Left renal pelvis (tissue), 4 donors: ENCODE data around the gene RNU6-8. TPM values are rescaled to one million over a fixed set of nuclear protein-coding genes. Genes with fewer than 3 reads are reported as not detected.

Experiments used
- DNase-seq, 4 donors: peaks; one replicate each; pipeline ENCODE4 v3.0.0-alpha.2; 2013; ENCODE audit warnings: low read depth in 4 of 4, low spot score in 3 of 4
- polyA plus RNA-seq, 4 donors: library from polyadenylated mRNA; unstranded; fragments of 120-200 nt; gene quantifications; one replicate each; pipeline ENCODE4 v1.2.1, GENCODE V29; 2013; ENCODE audit not compliant: insufficient read length in 4 of 4

The RNU6-8 gene
- polyA plus RNA-seq, 4 donors = not detected

DNA sequence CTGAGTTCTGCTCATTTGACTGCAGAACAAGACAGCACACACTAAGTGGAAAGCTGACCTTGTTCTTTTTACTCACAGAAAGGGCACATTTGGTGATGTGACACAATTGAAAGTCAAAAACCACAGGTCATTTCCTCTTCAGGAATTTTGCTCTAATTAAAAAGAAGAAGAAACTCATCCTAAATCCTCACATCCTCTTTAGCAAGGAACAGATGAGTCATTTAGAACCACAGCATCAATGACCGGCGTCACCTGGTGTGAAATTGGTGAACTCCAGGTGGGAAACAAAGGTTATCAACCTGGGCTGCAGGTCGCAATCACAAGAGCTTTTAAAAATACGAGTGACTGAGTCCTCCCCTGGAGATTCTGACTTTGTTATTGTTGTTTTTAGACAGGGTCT is 2.9 kb upstream of the RNU6-8 start:
- DNase-seq = no peak

DNA sequence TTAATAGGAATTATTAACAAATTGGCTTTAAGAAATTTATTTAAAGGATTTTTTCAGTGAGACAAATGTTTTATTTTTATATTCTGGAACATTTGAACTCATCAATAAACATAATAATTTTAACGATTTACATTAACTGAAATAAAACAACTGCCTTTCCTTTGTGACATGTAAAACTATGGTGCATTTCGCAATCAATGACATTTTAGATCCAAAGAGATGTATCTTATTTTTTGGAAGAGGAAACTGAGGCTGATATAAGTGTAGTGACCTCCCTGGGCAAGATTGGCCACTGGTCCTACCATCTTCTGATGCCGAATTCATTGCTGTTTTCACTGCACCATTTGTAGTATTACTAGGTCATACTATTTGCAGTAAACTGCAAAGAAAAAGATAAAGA is 2.5 kb upstream of the RNU6-8 start:
- no peak for DNase-seq

DNA sequence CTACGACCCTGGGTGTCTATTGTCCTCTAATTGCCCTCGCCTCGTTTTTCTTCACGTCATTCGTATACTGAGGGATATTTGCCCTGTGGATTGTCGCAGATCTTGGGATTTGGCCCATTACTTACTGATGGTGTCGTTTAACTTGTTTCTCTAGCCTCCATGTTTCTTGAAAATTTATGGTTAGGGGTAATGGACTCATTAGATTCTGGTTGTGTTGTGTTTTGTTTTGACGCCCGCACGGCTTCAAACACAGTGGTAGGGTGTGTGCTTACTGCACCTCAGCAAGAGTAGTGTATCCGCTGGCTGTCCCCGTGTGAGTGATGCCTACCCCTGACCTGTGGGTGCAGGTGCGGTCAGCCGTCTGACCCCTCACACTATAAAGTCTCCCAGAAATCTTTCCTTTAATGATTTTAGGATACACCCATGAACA is 874 bp upstream of the RNU6-8 start:
- DNase-seq = peak in 3 of 4 donors; percentile 14 to 22 (median 21)

DNA sequence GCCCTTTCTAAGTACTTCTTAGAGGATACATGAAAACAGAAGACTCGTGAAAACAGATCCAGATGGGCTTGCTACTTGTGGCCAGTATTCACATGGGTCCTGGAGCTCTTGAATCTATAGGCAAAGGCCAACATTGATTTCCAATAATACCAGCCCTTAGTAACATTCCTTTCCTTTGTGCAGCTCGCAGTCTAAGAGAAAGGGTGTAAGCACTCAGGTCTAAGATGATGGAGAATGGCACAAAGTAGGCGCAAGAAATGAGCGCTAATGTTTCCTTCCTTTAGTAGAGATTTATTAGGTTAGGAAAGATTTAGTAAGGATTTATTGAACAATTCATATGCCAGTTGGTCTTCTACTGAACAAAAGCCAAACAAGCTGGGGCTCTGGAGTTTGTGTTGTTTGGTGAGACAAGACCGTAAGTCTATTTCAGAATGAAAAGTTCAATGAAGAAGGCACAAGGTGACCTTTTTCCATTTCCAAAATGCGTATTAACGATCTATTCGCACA is 525 bp downstream of the RNU6-8 start:
- peak in 3 of 4 donors; percentile 20 to 50 (median 28) for DNase-seq

DNA sequence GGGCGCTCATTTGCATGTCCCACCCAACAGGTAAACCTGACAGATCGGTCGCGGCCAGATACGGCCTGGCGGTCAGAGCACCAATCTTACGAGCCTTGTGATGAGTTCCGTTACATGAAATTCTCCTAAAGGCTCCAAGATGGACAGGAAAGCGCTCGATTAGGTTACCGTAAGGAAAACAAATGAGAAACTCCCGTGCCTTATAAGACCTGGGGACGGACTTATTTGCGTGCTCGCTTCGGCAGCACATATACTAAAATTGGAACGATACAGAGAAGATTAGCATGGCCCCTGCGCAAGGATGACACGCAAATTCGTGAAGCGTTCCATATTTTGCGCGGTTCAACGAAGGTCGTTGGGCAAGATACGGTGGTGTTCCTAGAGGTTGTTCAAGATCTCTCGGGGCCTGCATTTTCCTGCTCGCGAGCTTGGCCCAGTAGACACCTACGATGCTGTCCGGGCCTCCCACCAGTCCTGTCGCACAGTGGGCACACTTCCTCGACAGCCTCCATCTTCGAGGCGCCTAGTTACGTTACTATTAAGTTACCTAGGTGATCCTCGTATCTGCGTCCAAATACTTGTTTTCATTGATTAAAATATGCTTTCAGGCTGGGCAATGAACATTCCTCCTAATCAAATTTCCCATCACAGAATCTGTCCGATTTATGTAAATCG is 1.1 kb downstream of the RNU6-8 start, which contains the start of gene RNU6-7:
TSS of gene RNU6-7 (plus strand) at position 230 of the 675 bp plus-strand sequence.
- peak; percentile 33 to 70 (median 52) for DNase-seq

DNA sequence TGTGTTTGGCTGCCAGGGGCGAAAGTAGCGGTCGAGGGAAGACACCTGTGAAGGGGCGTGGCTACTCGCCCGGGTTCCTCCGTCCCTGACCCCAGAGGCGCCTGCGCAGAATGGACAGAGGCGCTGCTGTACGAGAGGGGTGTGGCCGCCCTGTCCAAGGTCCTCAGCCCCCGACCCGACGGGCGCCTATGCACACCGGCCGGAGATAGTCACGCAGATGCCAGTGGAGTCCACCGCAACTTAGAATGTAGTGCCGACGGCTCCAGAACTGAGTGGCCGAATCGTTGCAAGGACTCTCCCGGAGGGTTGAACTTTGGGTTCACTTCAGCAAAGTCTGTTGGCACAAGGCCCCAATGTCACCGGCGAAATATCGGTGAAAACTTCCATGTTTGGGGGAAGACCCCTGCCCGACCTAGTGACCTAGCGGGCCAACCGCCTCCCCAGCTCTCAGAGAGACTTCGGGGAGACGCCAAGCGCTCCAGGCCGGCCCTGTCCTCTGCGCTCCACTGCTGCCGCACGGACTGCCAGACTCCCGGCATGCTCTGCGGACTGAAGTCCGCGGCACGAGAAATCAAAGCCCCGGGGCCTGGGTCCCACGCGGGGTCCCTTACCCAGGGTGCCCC is 1.8 kb downstream of the RNU6-8 start:
- DNase-seq = peak; percentile 66 to 77 (median 70)

DNA sequence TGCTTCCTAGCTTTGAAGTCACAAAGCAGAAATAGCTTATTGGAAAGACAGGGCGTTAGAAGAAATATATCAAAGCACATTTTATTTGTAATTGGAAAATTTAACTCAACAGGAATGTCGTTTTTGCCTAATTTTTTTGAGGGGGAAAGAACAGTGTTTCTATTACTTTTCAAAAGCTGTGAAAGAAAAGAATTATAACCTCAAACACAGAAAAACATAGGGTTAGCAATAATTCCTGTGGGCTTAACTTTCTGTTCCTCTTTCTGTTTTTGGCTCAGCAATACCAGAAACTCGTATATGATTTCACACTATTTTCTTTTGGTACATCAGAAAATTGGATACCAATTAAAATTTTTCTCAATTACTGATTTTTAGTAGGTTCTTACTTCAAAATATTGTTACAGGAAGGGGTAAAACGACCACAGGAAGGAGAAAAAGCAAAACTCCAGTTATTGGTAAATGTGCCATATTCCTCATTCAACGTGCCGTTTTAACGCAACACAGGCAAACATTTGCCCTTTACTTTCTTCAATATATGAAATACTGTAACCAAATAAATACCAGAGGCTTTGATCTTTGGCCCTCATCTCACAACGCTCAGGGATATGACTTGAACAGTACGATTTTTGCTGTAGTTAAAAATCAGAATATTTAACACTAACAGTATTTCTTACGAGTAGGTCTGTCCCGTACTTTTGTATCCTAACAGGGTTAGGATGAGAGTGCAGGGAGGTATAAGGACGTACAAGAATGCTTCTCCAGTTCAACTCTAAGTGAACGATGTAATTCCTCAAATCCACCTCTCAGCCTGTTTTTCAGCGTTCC is 2.5 kb downstream of the RNU6-8 start:
- DNase-seq = no peak

DNA sequence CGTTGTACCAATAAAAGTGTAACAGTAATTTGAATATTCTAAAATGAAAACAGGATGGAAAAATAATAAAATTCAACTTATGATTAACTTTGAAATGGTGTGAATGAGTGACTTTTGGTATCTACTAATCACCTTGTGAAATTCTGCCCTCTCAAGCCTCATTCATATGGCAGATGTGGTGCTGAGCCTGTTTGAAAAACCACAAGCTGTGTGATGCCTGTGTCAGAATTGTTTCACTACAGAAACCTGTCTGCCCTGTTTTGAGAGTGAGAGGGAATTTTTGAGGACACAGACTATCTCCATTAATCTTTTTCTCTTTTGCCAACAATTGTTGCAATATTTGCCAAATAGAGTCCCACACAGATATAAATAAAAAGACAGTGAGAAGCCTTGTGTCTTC is 5.2 kb downstream of the RNU6-8 start:
- no peak for DNase-seq

DNA sequence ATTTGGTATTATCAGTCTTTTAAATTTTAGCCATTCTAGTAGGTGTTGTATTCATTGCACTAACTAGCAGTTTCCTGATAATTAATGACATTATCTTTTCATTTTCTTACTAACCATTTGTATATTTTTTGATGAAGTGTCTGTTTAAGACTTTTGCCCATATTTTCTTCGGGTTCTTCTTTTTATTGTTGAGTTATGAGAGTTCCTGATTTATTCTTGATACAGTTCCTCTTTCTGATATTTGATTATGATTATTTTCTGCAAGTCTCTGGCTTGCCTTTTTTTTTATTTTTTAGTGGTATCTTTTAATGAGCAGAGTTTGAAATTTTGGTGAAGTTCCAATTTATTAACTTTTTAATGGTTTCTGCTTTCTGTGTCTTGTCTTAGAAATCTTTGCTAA is 7.4 kb downstream of the RNU6-8 start:
- DNase-seq = no peak

DNA sequence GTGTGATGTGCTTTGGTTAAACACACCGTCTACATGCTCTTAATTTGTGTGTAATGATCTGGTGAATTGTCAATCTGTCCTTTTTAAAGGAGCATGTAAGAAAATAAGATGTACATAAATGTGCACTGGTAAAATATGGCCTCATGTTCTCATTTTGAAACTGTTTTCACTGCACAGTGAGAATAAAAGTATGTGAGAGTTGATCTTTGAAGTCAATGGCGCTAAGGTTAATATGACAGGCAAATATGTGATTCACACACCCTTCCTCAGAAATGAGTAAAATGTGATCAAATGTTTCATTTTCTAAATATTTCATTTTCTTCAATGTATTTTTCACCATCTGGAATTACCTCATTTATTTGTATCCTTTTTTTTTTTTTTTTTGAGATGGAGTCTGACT is 9.5 kb downstream of the RNU6-8 start:
- no peak for DNase-seq

DNA sequence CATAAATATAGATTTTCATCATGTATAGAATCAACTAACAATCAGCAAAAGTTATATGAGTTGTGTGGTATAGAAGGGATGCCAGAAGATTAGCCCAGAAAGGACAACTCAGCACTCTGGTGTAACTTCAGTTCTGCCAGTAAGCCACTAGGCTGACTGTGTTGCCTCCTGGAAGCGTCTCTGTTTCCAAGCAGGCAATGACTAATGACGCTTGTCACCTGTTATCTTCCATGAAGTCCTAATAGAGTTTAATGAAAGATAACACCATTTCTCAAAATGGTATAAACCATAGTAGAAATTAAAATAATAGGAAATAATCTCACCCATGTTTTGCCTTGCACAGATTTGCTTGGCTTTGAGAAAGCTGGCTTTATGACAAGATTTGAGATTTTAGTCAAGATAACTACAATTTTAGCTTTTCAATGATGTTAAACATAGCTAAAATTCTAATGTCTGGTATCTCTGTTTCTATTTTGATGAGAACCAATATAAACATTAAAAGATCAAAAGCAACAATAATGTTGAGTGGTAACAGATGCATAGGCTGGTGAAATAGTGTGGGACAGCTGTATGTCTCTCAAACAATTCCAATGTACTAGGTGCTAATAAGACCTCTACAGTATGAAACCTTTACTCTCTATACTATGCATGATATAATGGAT is 10.2 kb downstream of the RNU6-8 start:
- no peak for DNase-seq

DNA sequence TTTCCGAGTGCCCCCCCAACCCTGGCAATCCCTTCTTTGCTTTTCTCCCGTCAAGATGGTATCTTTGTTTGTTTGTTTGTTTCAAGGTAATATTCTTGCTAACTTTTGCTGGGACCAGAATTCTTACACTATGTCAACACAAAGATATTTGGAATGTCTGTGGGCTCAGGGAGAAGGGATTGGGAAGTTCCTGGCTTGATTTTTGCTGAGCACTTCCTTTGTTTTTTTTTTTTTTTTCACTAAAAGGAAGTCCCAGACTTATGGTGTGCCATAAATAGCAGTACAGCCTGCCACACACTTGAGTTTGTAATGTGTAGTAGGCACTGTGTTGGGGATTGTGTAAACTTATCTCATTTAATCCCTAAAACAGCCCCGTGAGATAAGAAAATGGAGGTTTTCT is 12.4 kb downstream of the RNU6-8 start:
- no peak for DNase-seq

DNA sequence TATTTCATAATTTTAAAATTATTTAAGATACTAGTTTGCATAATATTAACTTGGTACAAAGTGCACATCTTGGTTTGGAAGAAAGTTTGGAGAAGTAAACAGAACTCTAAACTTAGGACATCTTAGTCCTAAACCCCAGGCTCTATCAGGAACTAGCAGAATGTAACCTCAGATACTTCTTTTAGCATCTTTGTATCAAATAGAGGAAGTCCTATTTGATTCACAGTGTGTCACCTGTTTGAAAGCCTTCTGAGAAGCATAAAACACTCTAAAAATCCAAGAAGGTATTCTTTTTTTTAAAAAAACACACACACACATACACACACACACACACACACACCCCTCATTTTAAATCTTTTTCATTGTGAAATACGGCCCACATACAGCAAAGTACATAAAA is 13.3 kb downstream of the RNU6-8 start:
- DNase-seq = no peak

DNA sequence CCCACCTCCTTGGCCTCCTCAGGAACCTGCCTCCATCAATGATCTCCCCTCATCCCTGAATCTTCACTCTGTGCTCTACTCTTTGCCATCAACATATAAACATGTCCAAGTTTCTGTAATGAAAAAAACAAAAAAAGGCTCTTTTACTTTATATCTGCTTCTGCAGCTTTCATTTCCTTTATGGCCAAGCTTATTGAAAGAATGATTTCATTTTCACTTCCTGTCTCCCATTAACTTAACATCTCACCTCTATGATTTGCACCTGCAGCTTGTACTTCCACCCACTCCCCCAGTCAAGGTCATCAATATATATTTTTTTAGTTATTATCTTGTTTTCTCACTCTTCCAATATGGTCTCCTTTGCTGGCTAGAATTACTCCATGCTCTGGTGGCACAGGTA is 16.8 kb downstream of the RNU6-8 start:
- DNase-seq = no peak

DNA sequence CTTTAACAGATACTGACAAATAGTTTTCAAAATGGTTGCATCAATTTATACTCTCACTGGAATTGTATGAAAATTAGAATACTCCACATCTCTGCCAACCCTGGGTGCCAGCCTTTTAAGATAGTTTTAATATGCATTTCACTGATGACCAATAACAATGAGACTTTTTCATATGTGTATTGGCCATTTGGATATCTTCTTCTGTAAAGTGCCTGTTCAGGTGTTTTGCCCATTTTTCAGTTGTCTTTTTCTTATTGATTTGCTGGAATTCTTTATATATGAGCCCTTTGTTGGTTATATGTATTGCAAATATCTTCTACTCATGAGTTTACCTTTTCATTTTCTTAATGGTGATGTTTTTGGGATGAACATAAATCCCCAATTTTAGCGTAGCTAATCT is 18.0 kb downstream of the RNU6-8 start:
- no peak for DNase-seq

DNA sequence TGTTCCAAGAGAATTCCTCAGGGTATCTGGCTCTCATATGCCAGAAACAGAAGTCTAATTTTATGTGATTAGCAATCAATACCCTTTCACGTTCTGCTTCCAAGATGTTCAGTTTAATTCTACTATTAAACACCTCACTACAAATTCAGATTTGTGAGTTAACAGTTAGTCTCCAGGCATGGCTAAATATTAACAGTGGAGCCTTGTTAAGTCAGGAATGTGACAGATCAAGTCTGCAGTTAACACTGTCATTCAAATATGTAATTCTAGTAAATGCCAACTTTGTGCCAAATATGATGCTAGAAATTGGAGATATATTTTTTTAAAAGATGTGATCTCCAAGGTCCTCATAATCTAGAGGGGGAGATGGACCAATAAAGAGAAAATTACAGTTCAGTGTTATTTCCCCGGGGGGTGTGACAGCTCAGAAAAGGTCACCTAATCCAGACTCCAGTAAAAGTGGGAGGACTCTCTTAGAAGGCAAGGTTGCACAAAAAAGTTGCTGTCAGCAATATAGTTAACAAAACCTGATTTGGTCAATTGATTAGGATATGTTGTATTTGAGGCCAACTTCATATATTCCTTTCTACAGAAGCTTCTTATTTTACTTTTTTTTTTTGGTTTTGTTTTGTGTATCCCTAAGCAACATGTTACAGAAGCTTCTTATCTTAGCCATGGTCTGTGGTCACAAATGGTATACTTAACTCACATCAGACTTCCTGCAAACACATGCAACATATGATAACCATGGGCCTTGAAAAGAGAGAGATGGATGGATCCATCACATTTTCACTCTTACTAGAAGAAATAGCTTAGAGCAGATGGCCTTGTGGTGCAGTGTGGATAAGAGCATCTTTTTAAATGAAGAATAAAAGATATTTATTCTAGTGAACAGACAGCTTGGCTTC is 19.7 kb downstream of the RNU6-8 start:
- DNase-seq = peak in 1 of 4 donors; percentile 2

DNA sequence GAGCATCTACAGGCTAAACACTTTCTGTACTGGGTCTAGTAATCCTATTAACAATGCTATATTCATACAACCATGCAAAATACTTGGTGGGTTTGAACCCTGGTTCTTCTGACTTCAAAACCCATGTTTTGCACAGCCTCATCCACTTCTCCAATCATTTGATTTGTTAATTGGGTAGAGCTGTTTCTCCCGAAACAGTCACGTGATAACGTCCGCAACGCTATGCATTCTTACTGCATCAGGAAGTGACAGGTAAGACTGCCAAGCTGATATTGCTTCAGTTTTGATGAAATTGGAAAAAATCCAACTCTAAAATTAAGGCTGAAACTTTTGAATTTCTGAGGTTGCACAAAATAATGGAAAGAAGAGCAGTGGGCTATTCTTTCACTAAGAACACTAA is 31.6 kb downstream of the RNU6-8 start:
- DNase-seq = no peak

DNA sequence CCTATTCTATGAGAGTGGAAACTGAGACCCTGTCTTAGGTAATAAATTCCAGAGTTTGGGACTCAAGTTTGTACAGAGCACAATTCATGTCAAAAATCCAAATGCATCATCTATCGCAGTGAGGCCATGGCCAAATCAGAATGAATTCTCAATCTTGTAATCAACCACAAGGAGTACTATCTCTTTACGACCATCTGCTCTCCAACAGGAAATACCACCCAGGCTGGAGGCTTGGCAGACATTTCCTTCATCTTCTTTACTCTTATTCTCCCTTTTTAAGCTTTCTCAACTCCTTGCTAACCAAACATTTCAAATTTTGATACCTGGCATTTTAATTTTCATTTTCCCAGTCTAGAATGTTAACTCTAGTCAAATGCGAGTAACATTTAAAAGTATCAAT is 33.9 kb downstream of the RNU6-8 start:
- no peak for DNase-seq

DNA sequence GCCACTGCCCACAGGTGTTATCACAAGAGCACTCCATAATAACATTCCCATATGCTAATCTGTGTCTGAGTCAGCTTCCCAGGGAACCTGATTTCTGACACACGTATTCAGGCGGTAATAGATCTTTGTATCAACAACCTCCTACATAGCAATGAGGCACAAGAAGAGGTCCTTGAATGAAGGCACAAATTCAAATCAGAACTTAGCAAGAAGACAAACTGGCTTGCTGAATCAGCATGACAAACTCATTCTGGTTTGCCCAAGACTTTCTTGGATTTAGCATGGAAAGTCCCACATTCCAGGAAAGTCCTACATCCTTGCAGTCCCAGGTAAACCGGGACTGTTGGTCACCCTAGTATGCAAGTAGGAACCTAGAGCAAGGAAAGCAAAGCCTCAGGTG is 35.2 kb downstream of the RNU6-8 start:
- no peak for DNase-seq

DNA sequence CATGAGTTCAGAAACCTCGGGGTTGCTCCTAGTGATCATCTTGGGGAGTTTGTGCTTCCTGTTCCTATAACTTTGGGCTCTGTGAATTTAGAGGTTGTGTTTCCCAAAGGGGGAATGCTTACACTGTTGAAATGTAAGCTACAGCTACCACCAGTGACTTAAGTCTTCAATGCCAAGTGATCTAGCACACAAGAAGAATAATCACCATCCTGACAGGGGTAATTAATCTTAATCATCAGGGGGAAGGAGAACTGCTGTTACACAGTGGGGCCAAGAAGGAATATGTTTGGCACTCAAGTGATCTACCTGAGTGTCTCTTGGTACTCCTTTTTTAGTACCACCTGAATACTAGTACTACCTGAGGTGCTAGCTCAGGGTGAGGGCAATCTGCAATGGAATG is 36.1 kb downstream of the RNU6-8 start:
- DNase-seq = no peak
